ENCODE data around the gene PRR32. TPM values are rescaled to one million over a fixed set of nuclear protein-coding genes. Genes with fewer than 3 reads are reported as not detected.

The PRR32 gene
- not detected in 2 replicates for total RNA-seq

GRCh38 chrX:126819429-126819828 is at the start of gene PRR32:
TSS of gene PRR32 (plus strand) at chrX:126819729. CDS start at chrX:126819844, 115 bp downstream.

